Stimulated activated naive CD8-positive, alpha-beta T cell treated with anti-CD3 and anti-CD28 coated beads, Interleukin-15, Interleukin-2, amounts not matched to agents 100 U/mL and 50 U/mL, for 24 hours (primary cell): ENCODE results near the gene CENPA.
A peak's percentile ranks its signal among the peaks of the same experiment; 100 is the strongest.
"Not testable (repeated sequence)": the region's sequence is repeated elsewhere in the genome, so short reads cannot be mapped to it uniquely, and the experiment has no call there.

Source experiments
- ATAC-seq: fragments of 150-1000 bp; cut with Tn5 transposase; one replicate; pipeline ENCODE4 v1.10.0; 2021
- DNase-seq: peaks from one replicate; pipeline ENCODE4 v3.0.0; 2021

The CENPA gene

DNA sequence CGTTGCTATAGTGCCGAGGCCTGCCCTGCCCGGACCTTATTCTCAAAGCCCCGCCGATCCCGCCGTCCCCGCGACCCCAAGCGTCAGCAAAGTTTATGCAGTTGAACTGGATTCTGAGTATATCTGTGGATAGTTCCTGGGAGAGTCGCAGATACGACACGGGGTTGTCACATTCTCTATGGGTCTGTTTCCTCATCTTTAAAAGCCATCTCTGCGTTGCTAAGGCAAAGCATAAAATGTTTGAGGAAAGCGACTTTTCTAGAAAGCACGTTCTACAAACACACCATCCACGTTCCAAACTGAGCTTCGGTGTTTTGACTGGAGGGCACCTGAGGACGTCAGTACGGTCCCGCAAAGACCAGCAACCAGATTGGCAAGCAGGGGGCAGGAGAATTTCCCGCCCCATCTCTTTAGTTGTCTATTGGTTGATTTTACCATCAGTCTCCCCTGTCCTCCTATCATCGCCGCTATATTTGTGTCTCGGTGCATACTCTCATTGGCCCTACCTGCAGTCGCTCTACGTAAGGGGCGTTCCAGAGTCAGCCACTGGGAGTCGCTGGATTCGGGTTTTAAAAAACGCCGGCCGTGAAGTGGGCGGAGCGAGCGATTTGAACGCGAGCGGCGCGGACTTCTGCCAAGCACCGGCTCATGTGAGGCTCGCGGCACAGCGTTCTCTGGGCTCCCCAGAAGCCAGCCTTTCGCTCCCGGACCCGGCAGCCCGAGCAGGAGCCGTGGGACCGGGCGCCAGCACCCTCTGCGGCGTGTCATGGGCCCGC lies at the start of gene CENPA:
Gene CENPA, plus strand, starts transcription at position 626 of the 776 bp plus-strand sequence. Its CDS starts 141 bp downstream, at position 767.
- peak; percentile 100 for ATAC-seq
- DNase-seq, result peak; percentile 93

DNA sequence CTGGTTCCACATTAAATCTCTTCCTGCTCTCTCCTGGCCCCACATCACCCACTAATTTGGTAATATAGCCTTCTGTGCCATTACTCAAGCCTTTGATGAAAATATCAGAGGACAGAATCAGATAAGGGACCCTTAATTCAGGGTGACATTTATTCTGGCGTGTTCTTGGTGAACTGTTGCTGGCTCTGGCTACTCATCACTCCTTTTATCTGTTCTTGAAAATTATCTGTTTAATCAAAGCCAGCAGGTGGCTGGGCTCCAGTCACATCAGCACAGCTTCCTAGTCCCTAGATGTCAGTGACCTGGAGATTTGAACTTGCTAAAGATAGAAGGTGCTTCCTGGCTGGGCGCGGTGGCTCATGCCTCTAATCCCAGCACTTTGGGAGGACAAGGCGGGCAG lies 48.6 kb upstream of the CENPA start:
- no peak for DNase-seq
- ATAC-seq, result no peak

DNA sequence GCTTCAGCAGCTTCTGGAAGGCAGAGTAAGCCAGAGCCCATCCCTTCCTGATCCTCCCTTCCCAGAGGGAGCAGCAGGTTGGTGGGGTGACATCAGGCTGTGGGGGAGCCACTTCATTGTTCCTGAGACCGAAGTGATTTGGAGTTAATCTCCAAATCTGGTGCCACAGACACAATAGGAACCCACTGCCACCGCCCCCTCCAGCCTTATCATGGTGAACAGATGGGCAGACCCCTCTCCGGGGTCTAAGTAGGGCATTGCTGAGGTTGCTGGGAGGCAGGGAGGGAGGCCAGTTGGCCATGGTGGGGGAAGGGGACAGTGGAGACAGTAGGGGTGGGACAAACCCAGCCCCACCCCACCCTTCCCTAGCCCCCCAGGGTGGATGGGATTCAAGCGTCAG lies 47.4 kb upstream of the CENPA start:
- DNase-seq (no peak), ATAC-seq (no peak)

DNA sequence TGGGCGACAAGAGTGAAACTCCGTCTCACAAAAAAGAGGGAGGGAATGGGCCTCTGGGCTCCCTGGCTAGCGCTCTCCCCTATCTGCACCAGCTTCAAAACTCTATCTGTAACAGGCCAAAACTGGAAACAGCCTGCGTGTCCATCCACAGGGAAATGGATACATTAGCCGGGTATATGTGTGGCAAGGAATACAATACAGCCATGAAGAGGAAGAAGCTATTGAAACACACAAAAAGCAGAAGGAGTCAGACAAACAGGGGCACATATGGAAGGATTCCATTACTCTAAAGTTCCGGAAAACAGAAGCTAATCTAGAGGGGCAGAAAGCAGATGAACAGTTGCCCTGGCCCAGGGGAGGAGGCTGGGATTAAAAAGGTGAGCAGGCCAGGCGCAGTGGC lies 46.3 kb upstream of the CENPA start:
- no peak for ATAC-seq
- no peak for DNase-seq

DNA sequence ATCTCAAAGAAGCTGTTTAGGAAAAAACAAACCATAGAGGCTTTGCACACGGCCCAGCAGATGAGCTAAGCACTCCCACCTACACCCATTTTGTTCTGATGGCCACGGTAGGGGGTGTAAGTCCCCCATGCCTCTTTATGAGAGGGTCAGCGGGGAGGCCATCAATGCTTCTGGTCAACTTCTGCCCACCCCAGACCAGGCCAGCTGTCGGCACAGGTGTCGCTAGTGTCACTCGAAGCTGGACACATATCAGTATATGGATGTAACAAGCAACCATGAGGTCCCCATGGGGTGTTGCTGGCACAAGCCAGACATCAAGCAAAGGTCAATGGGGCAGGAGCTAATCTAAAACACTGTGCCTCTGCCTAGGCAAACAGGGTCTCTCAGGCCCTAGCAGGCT lies 45.5 kb upstream of the CENPA start:
- DNase-seq (no peak), ATAC-seq (no peak)

DNA sequence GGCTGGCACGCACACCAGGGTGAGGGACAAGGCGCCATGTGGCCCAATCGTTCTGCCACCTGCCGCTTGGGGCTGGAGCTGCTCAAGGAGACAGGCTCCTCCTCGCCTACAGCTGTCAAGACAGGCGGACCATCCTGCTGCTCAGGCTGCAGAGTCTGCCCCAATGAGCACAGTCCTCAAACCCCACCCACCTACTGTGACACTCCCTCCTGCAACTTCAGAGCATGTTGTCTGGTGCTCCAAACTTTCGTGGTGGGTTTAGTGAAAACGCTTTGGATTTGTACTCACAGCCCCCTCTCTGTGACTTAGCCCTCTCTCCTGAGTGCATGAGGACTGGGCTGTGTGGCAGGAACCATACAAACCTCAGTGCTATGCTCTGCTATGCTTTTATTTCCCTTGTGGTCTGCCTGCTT lies 45.0 kb upstream of the CENPA start:
- ATAC-seq, result peak; percentile 67

DNA sequence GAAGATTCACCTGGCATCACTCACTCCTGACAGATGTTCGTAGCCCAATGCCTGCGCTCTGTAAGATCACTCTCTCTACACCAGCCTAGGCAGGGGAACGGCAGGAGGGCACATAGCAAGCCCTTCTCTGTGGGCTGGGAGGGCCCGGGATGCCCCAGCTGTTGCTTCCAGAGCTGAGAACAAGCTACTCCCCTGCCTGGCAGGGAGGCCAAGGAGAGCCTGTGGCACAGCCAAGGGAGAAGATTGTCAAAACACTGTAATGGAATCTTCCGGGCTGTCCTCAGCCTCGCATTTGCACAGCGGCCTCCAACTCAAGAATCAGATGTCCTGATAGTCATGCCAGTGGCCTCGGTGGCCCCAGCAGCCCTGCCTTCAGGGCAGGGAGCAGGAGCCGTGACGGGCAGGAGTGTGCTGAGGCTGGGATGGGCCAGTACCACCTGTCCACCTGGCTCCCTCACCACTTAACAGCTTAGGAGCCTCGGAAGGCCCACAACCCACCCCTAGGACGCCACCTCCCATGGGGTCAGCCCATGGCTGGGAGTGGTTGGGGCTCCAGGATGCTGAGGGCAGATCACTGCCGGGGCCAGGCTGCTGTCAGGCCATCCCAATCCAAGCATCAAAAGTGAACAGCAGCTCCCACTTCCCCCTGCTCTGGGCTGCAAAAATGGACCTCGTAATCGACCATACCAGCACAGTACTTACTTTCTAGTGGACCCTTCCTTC lies 43.6 kb upstream of the CENPA start:
- no peak for DNase-seq
- ATAC-seq, result no peak

More for the DNA sequence above, 45.0 kb upstream of the CENPA start:
- peak; percentile 40 for DNase-seq

DNA sequence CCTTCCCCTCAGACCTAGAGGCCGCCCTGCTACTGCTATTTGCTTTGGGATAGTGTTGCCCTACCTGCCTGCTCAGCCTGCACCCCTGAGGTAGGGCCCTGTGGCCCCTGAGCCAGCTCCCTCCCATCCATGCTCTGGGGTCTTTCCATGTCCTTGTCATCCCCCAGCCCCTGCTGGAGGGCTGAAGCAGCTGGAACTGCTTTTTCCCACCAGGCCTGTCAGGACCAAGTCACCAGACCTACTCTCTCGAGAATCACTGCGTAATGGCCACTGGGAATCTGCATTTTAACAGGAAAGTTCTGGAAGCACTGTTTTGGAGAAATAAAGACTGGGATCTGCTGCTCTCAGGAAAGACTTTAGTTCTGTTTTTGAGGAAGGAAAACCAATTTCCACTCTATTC lies 42.0 kb upstream of the CENPA start:
- DNase-seq, result no peak
- no peak for ATAC-seq

DNA sequence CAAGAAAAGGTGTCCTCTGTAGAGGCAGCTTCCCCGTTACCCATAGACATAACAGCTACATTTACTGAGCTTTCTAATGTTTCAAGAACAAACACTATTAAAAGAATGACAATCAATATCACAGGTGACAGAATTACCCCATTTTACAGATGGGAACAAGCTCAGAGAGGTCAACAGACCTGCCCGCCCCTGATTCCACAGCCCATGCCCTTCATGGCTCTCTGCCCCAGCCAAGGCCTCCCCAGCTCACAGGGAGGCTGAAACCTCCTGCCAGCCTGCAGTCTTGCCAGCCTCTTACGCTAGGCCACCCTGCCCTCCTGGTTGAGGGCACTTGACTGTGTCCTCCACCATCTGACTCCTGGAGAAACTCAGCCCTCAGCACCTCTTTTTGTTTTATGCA lies 40.9 kb upstream of the CENPA start:
- DNase-seq (no peak), ATAC-seq (no peak)

DNA sequence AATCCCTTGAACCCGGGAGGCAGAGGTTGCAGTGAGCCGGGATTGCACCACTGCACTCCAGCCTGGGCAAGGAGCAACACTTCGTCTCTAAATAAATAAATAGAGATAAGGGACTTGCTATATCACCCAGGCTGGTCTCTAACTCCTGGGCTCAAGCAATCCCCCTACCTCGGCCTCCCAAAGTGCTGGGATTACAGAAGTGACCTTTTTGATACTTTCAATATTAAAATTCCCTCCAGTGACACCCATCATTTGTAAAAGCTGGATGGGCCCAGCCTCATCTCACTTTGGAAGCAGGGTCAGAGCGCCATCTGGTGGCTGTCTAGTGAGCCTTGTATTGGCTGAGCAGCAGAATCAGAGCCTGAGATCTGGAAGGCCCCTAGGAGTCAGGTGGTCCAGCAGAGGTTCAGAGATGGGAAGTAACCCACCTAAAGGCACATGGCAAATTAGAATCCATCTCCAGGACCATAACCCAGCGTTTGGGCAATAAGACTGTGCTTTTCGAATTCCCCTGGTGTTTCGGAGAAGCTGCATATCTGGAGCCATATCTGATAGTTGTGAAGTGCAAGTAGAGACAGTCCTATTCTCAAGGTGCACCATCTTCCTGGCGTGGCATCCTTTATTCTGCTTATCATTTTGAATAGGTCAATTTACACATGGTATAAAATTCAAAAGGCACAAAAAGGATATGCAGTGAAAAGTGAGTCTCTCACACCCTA lies 40.1 kb upstream of the CENPA start:
- DNase-seq (peak; percentile 88), ATAC-seq (peak; percentile 78)

DNA sequence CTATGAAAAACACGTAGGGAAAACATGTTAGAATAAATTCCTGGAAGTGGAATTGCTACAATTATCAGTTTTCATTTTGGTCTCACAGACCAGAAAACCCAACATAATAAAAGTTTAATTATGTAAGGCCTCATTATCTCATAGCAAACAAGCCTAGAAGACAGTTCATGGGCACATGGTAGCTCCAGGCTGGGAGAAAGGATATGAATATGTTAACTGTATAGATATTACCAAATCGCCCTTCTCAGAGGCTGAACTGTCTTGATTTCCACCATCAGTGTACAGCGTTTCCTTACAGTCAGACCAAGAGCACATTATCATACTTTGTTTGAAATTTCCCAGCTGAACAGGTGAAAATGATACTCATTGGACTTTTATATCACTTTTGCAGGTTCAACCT lies 38.9 kb upstream of the CENPA start:
- DNase-seq (no peak), ATAC-seq (no peak)

DNA sequence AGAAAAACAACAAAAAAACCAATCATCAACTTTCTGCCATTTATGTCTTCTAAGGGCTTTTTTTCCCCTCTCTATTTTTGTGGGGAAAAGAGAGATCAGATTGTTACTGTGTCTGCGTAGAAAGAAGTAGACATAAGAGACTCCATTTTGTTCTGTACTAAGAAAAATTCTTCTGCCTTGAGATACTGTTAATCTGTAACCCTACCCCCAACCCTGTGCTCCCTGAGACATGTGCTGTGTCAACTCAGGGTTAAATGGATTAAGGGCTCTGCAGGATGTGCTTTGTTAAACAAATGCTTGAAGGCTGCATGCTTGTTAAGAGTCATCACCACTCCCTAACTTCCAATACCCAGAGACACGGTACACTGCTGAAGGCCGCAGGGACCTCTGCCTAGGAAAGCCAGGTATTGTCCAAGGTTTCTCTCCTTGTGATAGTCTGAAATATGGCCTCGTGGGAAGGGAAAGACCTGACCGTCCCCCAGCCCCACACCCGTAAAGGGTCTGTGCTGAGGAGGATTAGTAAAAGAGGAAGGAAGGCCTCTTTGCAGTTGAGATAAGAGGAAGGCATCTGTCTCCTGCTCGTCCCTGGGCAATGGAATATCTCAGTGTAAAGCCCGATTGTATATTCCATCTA lies 36.0 kb upstream of the CENPA start:
- ATAC-seq, DNase-seq: not testable (repeated sequence)

DNA sequence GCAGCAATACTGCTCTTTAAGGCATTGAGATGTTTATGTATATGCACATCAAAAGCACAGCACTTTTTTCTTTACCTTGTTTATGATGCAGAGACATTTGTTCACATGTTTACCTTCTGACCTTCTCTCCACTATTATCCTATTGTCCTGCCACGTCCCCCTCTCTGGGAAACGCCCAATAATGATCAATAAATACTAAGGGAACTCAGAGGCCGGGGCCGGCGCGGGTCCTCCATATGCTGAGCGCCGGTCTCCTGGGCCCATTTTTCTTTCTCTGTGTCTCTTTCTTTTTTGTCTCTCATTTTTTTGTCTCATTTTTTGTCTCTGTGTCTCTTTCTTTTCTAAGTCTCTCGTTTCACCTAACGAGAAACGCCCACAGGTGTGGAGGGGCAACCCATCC lies 35.4 kb upstream of the CENPA start:
- DNase-seq, ATAC-seq: not testable (repeated sequence)

DNA sequence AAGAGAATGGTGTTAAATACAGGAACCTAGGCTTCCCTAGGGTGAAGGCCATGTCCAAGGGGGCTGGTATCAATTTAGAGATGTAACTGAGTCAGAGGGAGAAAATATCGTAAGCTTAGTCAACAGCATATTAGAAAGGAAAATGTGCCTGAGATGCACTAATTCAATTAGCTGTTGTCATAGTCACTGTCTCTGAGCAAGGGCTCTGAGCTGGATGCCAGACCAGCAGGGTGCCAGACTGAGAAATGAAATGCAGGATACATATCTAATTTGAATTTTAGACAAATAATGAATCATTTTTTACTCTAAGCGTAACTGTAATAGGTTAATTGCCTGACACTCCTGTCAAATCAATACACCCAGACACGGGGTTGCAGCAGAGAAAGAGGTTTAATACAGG lies 33.2 kb upstream of the CENPA start:
- no peak for DNase-seq
- no peak for ATAC-seq

DNA sequence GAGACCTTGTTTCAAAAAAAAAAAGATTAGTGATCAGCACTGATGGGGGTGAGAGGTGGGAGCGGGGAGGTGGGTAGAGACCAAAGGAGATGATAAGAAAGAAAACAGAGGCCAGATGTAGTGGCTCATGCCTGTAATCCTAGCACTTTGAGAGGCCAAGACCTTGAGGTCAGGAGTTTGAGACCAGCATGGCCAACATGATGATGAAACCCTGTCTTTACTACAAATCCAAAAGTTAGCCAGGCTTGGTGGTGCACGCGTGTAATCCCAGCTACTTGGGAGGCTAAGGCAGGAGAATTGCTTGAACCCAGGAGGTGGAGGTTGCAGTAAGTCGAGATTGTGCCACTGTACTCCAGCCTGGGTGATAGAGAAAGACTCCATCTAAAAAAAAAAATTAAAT lies 31.3 kb upstream of the CENPA start:
- DNase-seq (no peak), ATAC-seq (no peak)

DNA sequence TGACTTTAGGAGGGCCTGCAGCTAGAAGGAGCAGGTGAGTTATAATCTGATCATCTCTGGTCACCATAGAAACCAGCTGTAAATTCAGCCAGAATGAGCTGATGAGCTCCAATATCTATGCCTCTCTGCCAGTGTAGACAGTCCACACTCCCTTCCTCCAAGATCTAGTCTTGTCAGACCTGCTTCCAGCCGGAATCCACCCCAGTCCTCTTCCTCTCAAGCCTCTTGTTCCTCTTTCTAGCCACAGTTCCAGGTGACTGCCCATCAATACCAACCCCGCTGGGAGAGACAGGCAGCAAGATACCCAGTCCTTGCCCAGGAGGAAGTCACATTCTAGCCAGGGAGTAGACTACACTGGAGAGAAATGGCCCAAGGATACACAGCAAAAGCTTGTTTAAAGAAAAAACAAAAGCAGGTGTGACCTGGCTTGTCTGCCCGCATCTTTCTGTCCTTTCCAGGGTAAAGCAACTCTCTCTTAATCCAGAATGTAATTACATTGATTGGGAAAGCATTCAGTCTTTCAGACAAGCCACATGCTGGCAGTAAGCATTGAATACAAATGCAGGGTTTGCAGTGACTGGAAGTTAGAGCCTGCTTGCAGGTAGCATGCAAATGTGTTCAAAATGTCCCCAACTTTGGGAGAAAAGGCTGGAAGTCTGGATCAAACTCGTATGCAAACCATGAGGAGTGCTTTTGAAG lies 30.7 kb upstream of the CENPA start:
- ATAC-seq (no peak), DNase-seq (no peak)

DNA sequence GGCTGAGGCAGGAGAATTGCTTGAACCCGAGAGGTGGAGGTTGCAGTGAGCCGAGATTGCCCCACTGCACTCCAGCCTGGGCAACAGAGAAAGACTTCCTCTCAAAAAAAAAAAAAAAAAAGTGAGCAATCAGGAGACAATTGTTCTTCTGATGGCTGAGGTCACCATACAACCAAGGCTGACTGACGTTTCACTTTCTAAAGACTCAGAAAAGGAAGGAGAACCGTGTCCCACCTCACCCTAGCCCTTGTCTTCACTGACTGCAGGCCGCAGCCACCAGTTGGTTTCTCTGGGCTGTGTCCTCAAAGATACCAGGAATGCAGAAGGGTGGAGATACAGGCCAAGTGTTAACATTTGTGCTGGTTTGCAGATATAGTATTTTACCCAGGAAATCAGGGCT lies 29.5 kb upstream of the CENPA start:
- DNase-seq, result no peak
- no peak for ATAC-seq

DNA sequence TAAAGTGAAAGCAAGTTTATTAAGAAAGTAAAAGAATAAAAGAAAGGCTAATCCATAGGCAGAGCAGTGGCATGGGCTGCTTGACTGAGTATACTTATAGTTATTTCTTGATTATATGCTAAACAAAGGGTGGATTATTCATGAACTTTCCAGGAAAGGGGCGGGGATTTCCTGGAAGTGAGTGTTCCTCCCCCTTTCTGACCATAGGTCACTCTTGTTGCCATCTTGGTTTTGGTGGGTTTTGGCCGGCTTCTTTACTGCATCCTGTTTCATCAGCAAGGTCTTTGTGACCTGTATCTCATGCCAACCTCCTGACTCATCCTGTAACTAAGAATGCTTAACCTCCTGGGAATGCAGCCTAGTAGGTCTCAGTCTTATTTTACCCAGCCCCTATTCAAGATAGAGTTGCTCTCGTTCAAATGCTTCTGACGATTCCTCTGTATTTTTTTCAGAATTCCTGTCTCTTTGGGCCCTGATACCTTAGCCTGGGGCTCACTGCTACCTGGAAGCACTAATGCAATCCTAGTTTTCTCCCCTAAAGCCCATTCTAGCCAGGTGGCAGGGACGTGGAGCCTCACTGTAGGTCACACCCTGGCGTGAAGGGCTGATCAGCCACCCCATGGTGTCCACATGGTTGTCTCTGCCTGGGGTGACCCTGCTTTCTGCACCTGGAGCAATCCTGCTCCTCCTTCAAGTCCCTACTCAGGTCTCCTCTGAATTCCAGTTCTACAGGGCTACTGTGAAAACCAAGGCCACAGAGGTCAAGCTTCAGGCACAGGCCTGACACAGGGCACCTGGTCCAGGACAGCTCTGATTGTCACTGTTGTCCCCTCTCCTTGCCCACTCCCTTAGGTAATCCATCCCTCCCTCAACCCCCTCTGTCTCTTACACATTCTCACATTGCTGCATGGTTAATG lies 27.7 kb upstream of the CENPA start:
- ATAC-seq, result peak; percentile 44
- peak; percentile 44 for DNase-seq

DNA sequence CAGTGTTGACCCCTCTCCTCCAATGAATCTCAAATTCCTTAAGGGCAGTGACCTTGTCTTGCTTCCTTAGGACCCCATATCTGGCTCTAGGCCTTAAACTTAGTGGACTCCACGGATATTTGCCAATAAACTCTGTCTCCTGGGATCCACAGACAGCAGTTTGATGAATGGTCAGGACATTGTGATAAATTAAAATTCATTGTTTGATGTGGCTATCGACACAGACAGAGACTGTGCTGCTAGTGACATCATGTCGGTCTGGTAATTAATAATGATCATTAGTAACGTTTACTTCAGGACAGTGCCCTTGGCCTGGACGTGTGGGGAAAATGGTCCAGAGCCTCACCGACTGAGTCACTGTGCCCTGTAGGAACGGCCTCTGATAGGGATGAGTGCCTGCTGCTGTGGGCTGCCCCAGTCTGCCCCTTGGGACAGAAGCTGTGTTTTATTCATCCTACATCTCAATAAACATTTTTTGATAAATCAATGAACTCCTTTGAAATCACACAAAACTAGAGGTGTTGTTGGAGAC lies 27.0 kb upstream of the CENPA start:
- no peak for ATAC-seq
- no peak for DNase-seq

DNA sequence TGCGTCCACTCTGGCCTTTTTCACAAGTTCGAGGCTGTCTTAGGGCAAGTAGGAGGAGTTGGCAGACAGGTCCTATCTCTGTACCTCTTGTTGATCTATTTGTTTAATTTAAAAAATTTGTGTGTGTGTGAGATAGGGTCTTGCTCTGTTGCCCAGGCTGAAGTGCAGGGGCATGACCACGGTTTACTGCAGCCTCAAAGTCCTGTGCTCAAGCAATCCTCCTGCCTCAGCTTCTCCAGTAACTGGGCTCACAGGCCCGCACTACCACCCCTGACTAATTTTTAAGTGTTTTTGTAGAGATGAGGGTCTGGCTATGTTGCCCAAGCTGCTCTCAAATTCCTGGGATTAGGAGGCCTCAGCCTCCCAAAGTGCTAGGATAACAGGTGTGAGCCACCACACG lies 26.0 kb upstream of the CENPA start:
- no peak for ATAC-seq

DNA sequence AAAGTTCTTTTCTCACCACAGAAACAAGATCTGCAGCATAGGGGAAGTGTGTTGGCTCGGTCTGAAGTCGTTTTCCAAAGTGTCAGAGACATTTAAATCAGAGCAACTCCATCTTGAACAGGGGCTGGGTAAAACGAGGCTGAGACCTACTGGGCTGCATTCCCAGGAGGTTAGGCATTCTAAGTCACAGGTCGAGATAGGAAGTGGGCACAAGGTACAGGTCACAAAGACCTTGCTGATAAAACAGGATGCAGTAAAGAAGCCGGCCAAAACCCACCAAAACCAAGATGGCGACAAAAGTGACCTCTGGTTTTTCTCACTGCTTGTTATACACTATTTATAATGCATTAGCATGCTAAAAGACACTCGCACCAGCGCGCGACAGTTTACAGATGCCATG lies 24.9 kb upstream of the CENPA start:
- not testable (repeated sequence) for ATAC-seq, DNase-seq

More for the DNA sequence above, 26.0 kb upstream of the CENPA start:
- DNase-seq, result no peak
